ENCODE results near the gene MYT1.

The MYT1 gene

DNA sequence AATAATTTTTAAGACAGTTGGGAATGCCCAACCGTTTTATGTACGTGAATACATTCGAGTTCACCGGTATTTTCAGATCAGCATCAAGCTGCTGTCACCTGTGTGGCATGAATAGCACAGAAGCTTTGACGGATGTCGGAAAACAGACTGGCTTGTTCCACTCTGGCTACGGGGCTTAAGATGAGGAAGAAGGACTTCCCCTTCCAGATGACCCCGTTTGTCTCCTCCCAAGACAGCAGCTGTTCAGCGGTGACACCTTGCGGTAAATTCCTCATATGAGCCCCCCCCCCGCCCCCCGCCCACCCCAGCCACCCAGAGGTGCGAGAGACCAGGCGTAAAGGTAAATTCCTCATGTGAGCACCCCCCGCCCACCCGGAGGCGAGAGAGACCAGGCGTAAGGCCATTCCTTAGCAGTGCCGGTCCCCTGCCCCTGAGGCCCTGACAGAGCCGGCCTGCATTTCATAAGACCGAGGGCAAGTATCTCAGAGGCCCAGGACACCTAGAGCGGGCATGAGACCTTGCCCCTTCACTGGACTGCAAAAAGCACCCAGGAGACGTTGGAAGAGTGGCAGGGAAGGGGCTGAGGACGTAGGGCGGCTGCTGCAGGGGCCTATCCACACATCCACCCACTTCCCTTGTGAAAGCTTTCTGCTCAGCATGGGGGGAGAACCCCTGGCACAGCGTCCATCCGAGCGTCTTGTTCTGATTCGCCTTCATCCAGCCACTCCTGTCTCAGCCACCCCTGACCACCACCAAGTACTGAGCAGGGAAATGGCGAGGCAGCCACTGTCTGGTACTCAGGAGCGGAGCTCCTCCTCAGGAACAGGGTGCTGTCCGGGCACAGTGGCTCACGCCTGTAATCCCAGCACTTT is 84.0 kb downstream of the MYT1 start:
- TF ChIP-seq CREB1 (IDR thresholded peaks at IDR 0.05; ENCODE audit: low read depth) = no peak
- no peak for TF ChIP-seq EP300 (IDR thresholded peaks at IDR 0.05; ENCODE audit: borderline replicate concordance)
- no peak for TF ChIP-seq TEAD4 (IDR thresholded peaks at IDR 0.05)
- TF ChIP-seq TCF12 (IDR thresholded peaks at IDR 0.05; ENCODE audit: low read depth) = no peak
- no peak for TF ChIP-seq ZBTB7A (IDR thresholded peaks at IDR 0.05; ENCODE audit: low read depth)
- TF ChIP-seq, protein P1, sequence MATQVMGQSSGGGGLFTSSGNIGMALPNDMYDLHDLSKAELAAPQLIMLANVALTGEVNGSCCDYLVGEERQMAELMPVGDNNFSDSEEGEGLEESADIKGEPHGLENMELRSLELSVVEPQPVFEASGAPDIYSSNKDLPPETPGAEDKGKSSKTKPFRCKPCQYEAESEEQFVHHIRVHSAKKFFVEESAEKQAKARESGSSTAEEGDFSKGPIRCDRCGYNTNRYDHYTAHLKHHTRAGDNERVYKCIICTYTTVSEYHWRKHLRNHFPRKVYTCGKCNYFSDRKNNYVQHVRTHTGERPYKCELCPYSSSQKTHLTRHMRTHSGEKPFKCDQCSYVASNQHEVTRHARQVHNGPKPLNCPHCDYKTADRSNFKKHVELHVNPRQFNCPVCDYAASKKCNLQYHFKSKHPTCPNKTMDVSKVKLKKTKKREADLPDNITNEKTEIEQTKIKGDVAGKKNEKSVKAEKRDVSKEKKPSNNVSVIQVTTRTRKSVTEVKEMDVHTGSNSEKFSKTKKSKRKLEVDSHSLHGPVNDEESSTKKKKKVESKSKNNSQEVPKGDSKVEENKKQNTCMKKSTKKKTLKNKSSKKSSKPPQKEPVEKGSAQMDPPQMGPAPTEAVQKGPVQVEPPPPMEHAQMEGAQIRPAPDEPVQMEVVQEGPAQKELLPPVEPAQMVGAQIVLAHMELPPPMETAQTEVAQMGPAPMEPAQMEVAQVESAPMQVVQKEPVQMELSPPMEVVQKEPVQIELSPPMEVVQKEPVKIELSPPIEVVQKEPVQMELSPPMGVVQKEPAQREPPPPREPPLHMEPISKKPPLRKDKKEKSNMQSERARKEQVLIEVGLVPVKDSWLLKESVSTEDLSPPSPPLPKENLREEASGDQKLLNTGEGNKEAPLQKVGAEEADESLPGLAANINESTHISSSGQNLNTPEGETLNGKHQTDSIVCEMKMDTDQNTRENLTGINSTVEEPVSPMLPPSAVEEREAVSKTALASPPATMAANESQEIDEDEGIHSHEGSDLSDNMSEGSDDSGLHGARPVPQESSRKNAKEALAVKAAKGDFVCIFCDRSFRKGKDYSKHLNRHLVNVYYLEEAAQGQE (IDR thresholded peaks at IDR 0.05; ENCODE audit: low read depth) = no peak
- TF ChIP-seq YY1 (IDR thresholded peaks at IDR 0.05; ENCODE audit: low read depth) = no peak
- no peak for TF ChIP-seq NFIC (IDR thresholded peaks at IDR 0.05)
- TF ChIP-seq, protein P2, sequence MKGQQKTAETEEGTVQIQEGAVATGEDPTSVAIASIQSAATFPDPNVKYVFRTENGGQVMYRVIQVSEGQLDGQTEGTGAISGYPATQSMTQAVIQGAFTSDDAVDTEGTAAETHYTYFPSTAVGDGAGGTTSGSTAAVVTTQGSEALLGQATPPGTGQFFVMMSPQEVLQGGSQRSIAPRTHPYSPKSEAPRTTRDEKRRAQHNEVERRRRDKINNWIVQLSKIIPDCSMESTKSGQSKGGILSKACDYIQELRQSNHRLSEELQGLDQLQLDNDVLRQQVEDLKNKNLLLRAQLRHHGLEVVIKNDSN (IDR thresholded peaks at IDR 0.05) = no peak
- TF ChIP-seq TAF1 (IDR thresholded peaks at IDR 0.05; ENCODE audit: low read depth) = no peak
- TF ChIP-seq, protein P3, sequence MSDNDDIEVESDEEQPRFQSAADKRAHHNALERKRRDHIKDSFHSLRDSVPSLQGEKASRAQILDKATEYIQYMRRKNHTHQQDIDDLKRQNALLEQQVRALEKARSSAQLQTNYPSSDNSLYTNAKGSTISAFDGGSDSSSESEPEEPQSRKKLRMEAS (IDR thresholded peaks at IDR 0.05) = no peak
- TF ChIP-seq EGR1 (IDR thresholded peaks at IDR 0.05) = no peak
- TF ChIP-seq FOXM1 (IDR thresholded peaks at IDR 0.05; ENCODE audit: borderline replicate concordance, low read depth) = no peak
- TF ChIP-seq CEBPB (IDR thresholded peaks at IDR 0.05) = no peak
- no peak for TF ChIP-seq RAD21 (IDR thresholded peaks at IDR 0.05; ENCODE audit: low read depth)

DNA sequence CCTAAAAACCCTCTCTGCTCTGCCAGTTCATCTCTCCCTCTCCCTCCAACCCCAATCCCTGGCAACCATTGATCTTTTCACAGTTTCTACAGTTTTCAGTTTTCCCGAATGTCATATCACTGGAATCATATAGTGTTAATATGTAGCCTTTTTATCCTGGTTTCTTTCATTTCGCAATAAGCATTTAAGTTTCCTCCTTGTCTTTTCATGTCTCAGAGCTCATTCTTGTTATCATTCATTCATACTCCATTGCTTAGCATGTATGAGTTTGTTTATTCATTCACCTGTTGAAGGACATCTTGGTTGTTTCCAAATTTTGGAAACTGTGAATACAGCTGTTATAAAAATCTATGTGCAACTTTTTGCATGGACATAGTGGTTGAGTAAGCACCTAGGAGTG is 85.8 kb downstream of the MYT1 start:
- TF ChIP-seq TCF12 (IDR thresholded peaks at IDR 0.05; ENCODE audit: low read depth) = no peak
- TF ChIP-seq CREB1 (IDR thresholded peaks at IDR 0.05; ENCODE audit: low read depth) = no peak
- TF ChIP-seq, protein P2 (IDR thresholded peaks at IDR 0.05) = no peak
- no peak for TF ChIP-seq FOXM1 (IDR thresholded peaks at IDR 0.05; ENCODE audit: borderline replicate concordance, low read depth)
- no peak for TF ChIP-seq RAD21 (IDR thresholded peaks at IDR 0.05; ENCODE audit: low read depth)
- no peak for TF ChIP-seq YY1 (IDR thresholded peaks at IDR 0.05; ENCODE audit: low read depth)
- TF ChIP-seq ZBTB7A (IDR thresholded peaks at IDR 0.05; ENCODE audit: low read depth) = no peak
- TF ChIP-seq CEBPB (IDR thresholded peaks at IDR 0.05) = no peak

DNA sequence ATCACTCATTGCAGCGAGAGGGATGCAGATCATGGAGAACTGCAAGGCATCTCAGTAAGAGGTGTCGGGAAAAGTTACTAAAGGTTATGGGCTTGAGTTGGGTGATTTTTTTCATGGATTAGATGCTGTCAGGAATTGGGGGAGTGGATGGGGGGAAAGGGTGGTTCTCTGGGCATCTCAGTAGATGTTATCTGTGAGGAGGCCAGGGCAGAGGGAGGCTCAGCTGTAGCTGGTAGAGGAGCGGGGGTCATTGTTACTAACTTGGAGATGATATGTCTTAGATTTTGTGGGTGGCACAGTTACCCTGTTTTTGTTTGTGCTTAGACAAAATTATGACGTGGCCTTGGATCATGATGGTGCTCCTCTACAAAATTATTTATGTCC is 88.7 kb downstream of the MYT1 start:
- TF ChIP-seq ZBTB7A (IDR thresholded peaks at IDR 0.05; ENCODE audit: low read depth) (no peak), TEAD4 (IDR thresholded peaks at IDR 0.05) (no peak), FOXM1 (IDR thresholded peaks at IDR 0.05; ENCODE audit: borderline replicate concordance, low read depth) (no peak), EP300 (IDR thresholded peaks at IDR 0.05; ENCODE audit: borderline replicate concordance) (no peak), CEBPB (IDR thresholded peaks at IDR 0.05) (no peak), TAF1 (IDR thresholded peaks at IDR 0.05; ENCODE audit: low read depth) (no peak), YY1 (IDR thresholded peaks at IDR 0.05; ENCODE audit: low read depth) (no peak), TCF12 (IDR thresholded peaks at IDR 0.05; ENCODE audit: low read depth) (no peak), EGR1 (IDR thresholded peaks at IDR 0.05) (no peak), NFIC (IDR thresholded peaks at IDR 0.05) (no peak), CREB1 (IDR thresholded peaks at IDR 0.05; ENCODE audit: low read depth) (no peak), RAD21 (IDR thresholded peaks at IDR 0.05; ENCODE audit: low read depth) (no peak)
- TF ChIP-seq, protein P2 (IDR thresholded peaks at IDR 0.05) = no peak
- TF ChIP-seq, protein P1 (IDR thresholded peaks at IDR 0.05; ENCODE audit: low read depth) = no peak
- TF ChIP-seq, protein P3 (IDR thresholded peaks at IDR 0.05) = no peak

DNA sequence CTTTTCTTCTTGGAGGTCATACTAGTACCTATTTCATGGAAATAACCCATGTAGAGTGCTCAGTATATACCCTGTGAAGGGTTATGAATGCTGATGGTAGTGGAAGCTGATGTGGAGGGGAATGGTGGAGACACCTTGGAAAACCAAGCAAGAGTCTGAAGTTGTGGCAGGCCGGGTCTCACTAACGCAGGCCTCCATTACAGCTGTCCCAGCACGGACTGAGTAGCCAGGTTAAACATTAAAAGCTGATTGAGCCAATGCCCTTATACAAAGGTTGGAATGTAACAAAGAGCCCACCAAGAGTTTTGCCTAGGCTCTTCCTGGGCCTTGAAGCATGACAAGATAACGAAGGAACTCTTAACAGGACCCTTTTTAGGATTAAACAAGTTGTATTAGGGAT is 89.2 kb downstream of the MYT1 start:
- TF ChIP-seq CEBPB (IDR thresholded peaks at IDR 0.05) (no peak), TEAD4 (IDR thresholded peaks at IDR 0.05) (no peak), TAF1 (IDR thresholded peaks at IDR 0.05; ENCODE audit: low read depth) (no peak), TCF12 (IDR thresholded peaks at IDR 0.05; ENCODE audit: low read depth) (no peak), EP300 (IDR thresholded peaks at IDR 0.05; ENCODE audit: borderline replicate concordance) (no peak), ZBTB7A (IDR thresholded peaks at IDR 0.05; ENCODE audit: low read depth) (no peak), NFIC (IDR thresholded peaks at IDR 0.05) (no peak), FOXM1 (IDR thresholded peaks at IDR 0.05; ENCODE audit: borderline replicate concordance, low read depth) (no peak), EGR1 (IDR thresholded peaks at IDR 0.05) (no peak)
- TF ChIP-seq, protein P2 (IDR thresholded peaks at IDR 0.05) = no peak

Data from Ishikawa (cell line).